H1 (cell line): ENCODE results near the gene DGAT2. TPM values are rescaled to one million over a fixed set of nuclear protein-coding genes. Genes with fewer than 3 reads are reported as not detected.

Experiments
- CTCF ChIA-PET: fragments of 300-600 bp; sonication (Branson Sonifier 250); formaldehyde crosslinking; loops from one replicate; lab custom pipeline; 2021; ENCODE audit not compliant: partially characterized antibody; lab: Charles Lee
- POLR2A ChIA-PET: fragments of 300-600 bp; sonication (Branson Sonifier 250); formaldehyde crosslinking; loops from one replicate; lab custom pipeline; 2021; ENCODE audit warnings: inconsistent platforms; ENCODE audit not compliant: partially characterized antibody; lab: Charles Lee
- DNase-seq, 2 experiments: peaks; one replicate each; pipeline versions ENCODE4 v3.0.0 to v3.0.0-alpha.2; 2010 to 2022; ENCODE audit warnings: low spot score in 2 of 2, low read depth in 1 of 2, mixed read lengths in 1 of 2
- FAIRE-seq: peaks from 2 replicates; lab custom pipeline; 2011; peaks lifted over from hg19 to GRCh38; lab: Jason Lieb, UNC
- H2AFZ ChIP-seq: 2 replicates; pipeline ENCODE4 v1.8.1; 2012; ENCODE audit warnings: low read length, inconsistent platforms
- H2AK5ac ChIP-seq: 2 replicates; pipeline ENCODE4 v1.6.1; 2013; ENCODE audit warnings: low read depth, low read length
- H2BK120ac ChIP-seq: replicated peaks from 2 replicates; pipeline ENCODE3; 2013; ENCODE audit warnings: low read depth, low read length, inconsistent platforms
- H2BK12ac ChIP-seq: 2 replicates; pipeline ENCODE4 v1.6.1; 2013; ENCODE audit warnings: low read depth, low read length
- H2BK15ac ChIP-seq: 2 replicates; pipeline ENCODE4 v1.6.1; 2013; ENCODE audit warnings: low read length
- H2BK20ac ChIP-seq: 2 replicates; pipeline ENCODE4 v1.6.1; 2013; ENCODE audit warnings: low read length
- H2BK5ac ChIP-seq: 2 replicates; pipeline ENCODE4 v1.6.1; 2013; ENCODE audit warnings: low read depth, low read length
- H3K14ac ChIP-seq: 2 replicates; pipeline ENCODE4 v1.6.1; 2013; ENCODE audit warnings: inconsistent platforms; ENCODE audit not compliant: insufficient read length
- H3K18ac ChIP-seq: 2 replicates; pipeline ENCODE4 v1.6.1; 2013; ENCODE audit warnings: low read length; ENCODE audit errors: extremely low read depth
- H3K23ac ChIP-seq: 2 replicates; pipeline ENCODE4 v1.6.1; 2013; ENCODE audit warnings: inconsistent platforms; ENCODE audit not compliant: insufficient read length
- H3K23me2 ChIP-seq: 2 replicates; pipeline ENCODE4 v1.6.1; 2013; ENCODE audit warnings: low read depth, low read length
- H3K27ac ChIP-seq: 2 replicates; pipeline ENCODE4 v1.6.1; 2011; ENCODE audit warnings: low read depth, low read length, inconsistent platforms
- H3K27me3 ChIP-seq, 4 experiments: replicated peaks in 1 of 4; 1 replicate in 1 of 4; 2 replicates in 3 of 4; pipeline versions ENCODE4 v1.6.1 to v1.8.1; 2011 to 2013; ENCODE audit warnings: low read length in 3 of 4, mild to moderate bottlenecking in 3 of 4, inconsistent platforms in 2 of 4, mixed read lengths in 2 of 4, moderate library complexity in 1 of 4; ENCODE audit not compliant: control insufficient read depth in 3 of 4, insufficient read depth in 3 of 4; ENCODE audit errors: extremely low read depth in 1 of 4
- H3K36me3 ChIP-seq, 4 experiments: 2 replicates each; pipeline versions ENCODE4 v1.6.1 to v1.8.1; 2011 to 2013; ENCODE audit warnings: mild to moderate bottlenecking in 4 of 4, low read length in 3 of 4, moderate library complexity in 2 of 4, control low read depth in 1 of 4, inconsistent platforms in 1 of 4; ENCODE audit not compliant: insufficient read depth in 4 of 4, control insufficient read depth in 2 of 4
- H3K4ac ChIP-seq: replicated peaks from 2 replicates; pipeline ENCODE3; 2013; ENCODE audit warnings: low read length, low read depth, mixed read lengths, inconsistent platforms; ENCODE audit not compliant: insufficient read length
- H3K4me1 ChIP-seq, 4 experiments: replicated peaks in 1 of 4; 1 replicate in 1 of 4; 2 replicates in 3 of 4; pipeline versions ENCODE4 v1.6.1 to v1.8.1; 2011 to 2013; ENCODE audit warnings: low read length in 3 of 4, inconsistent platforms in 2 of 4, mixed read lengths in 1 of 4; ENCODE audit not compliant: insufficient read depth in 4 of 4, control insufficient read depth in 3 of 4
- H3K4me2 ChIP-seq, 2 experiments: 2 replicates each; pipeline versions ENCODE4 v1.6.1 to v1.8.1; 2011 to 2013; ENCODE audit warnings: low read depth in 2 of 2, low read length in 2 of 2, control low read depth in 1 of 2, inconsistent platforms in 1 of 2, mild to moderate bottlenecking in 1 of 2; ENCODE audit not compliant: insufficient read depth in 1 of 2
- H3K4me3 ChIP-seq, 4 experiments: fragments of 200-600, 300-600 bp in 1 of 4; sonication (generic), shearing (Covaris generic), sonication (Bioruptor Twin) in 1 of 4; 2 replicates each; pipeline versions ENCODE4 v1.5.1 to v1.8.1; 2011 to 2016; ENCODE audit warnings: low read length in 4 of 4, low read depth in 3 of 4, control low read depth in 2 of 4, inconsistent platforms in 2 of 4, mild to moderate bottlenecking in 2 of 4, mixed read lengths in 1 of 4, moderate library complexity in 1 of 4; ENCODE audit not compliant: insufficient read depth in 2 of 4; ENCODE audit errors: extremely low read depth in 1 of 4
- H3K56ac ChIP-seq: replicated peaks from 2 replicates; pipeline ENCODE3; 2013; ENCODE audit warnings: low read depth, mild to moderate bottlenecking, mixed read lengths, low read length, inconsistent platforms; ENCODE audit not compliant: insufficient read length
- H3K79me1 ChIP-seq: 2 replicates; pipeline ENCODE4 v1.6.1; 2013; ENCODE audit warnings: low read depth, low read length, control low read depth
- H3K79me2 ChIP-seq, 2 experiments: 2 replicates each; pipeline versions ENCODE4 v1.6.1 to v1.8.1; 2012 to 2013; ENCODE audit warnings: low read length in 2 of 2, mild to moderate bottlenecking in 2 of 2, inconsistent platforms in 1 of 2; ENCODE audit not compliant: insufficient read depth in 2 of 2, control insufficient read depth in 1 of 2
- H3K9ac ChIP-seq, 4 experiments: replicated peaks in 1 of 4; 1 replicate in 1 of 4; 2 replicates in 3 of 4; pipeline versions ENCODE4 v1.6.1 to v1.8.1; 2011 to 2013; ENCODE audit warnings: low read depth in 3 of 4, low read length in 3 of 4, control low read depth in 2 of 4, mild to moderate bottlenecking in 2 of 4, moderate library complexity in 2 of 4, inconsistent platforms in 1 of 4; ENCODE audit errors: extremely low read depth in 1 of 4
- H3K9me3 ChIP-seq, 2 experiments: 2 replicates each; pipeline versions ENCODE4 v1.6.1 to v1.8.1; 2012 to 2013; ENCODE audit warnings: mild to moderate bottlenecking in 2 of 2, moderate library complexity in 2 of 2, control low read depth in 1 of 2, inconsistent platforms in 1 of 2, low read depth in 1 of 2, low read length in 1 of 2, mixed read lengths in 1 of 2; ENCODE audit not compliant: insufficient read depth in 2 of 2
- H4K20me1 ChIP-seq, 2 experiments: replicated peaks in 1 of 2; 2 replicates each; pipeline versions ENCODE3 to v1.8.1; 2011 to 2013; ENCODE audit warnings: inconsistent platforms in 2 of 2, low read length in 2 of 2, mild to moderate bottlenecking in 1 of 2; ENCODE audit not compliant: insufficient read depth in 2 of 2, control insufficient read depth in 1 of 2
- H4K5ac ChIP-seq: 2 replicates; pipeline ENCODE4 v1.6.1; 2013; ENCODE audit warnings: low read length, low read depth, mixed read lengths, inconsistent platforms; ENCODE audit not compliant: insufficient read length
- H4K8ac ChIP-seq: 2 replicates; pipeline ENCODE4 v1.8.0; 2013; ENCODE audit warnings: mild to moderate bottlenecking, moderate library complexity, low read length, inconsistent platforms; ENCODE audit not compliant: insufficient read depth; ENCODE audit errors: extremely low read depth
- H4K91ac ChIP-seq: replicated peaks from 2 replicates; pipeline ENCODE3; 2013; ENCODE audit warnings: low read length, mixed read lengths, inconsistent platforms; ENCODE audit not compliant: insufficient read length
- CBX8 ChIP-seq: fragments of 300-800, 300-1000 bp; sonication (generic); IDR thresholded peaks from 2 replicates; pipeline ENCODE4 v1.7.1; 2016; ENCODE audit warnings: low read depth, low read length, borderline replicate concordance
- CHD2 ChIP-seq: IDR thresholded peaks from 2 replicates; pipeline ENCODE4 v1.6.1; 2012; ENCODE audit warnings: low read length, improper control_type of control experiment
- CREB1 ChIP-seq: IDR thresholded peaks from 2 replicates; pipeline ENCODE4 v1.6.1; 2012; ENCODE audit warnings: inconsistent platforms
- EP300 ChIP-seq, 2 experiments: IDR thresholded peaks; 1 replicate in 1 of 2; 2 replicates in 1 of 2; pipeline ENCODE4 v1.6.1; 2011 to 2012; ENCODE audit warnings: low read depth in 2 of 2, low read length in 2 of 2, mild to moderate bottlenecking in 2 of 2, borderline replicate concordance in 1 of 2, inconsistent platforms in 1 of 2, moderate library complexity in 1 of 2
- FOSL1 ChIP-seq: IDR thresholded peaks from 2 replicates; pipeline ENCODE4 v1.6.1; 2011; ENCODE audit warnings: mild to moderate bottlenecking, low read depth, low read length, moderate library complexity; ENCODE audit not compliant: insufficient read depth
- HDAC6 ChIP-seq: IDR thresholded peaks from one replicate; pipeline ENCODE4 v1.7.1; 2012; ENCODE audit warnings: low read depth, mild to moderate bottlenecking, inconsistent platforms, low read length, moderate library complexity
- JUND ChIP-seq: IDR thresholded peaks from 2 replicates; pipeline ENCODE4 v1.6.1; 2011; ENCODE audit warnings: mild to moderate bottlenecking, improper control_type of control experiment, low read length
- NRF1 ChIP-seq: IDR thresholded peaks from 2 replicates; pipeline ENCODE4 v1.6.1; 2011; ENCODE audit warnings: mild to moderate bottlenecking, low read depth, low read length, improper control_type of control experiment
- POLR2AphosphoS5 ChIP-seq: IDR thresholded peaks from 2 replicates; pipeline ENCODE4 v1.6.1; 2011; ENCODE audit warnings: low read depth, low read length
- RBBP5 ChIP-seq: IDR thresholded peaks from 2 replicates; pipeline ENCODE4 v1.7.1; 2012; ENCODE audit warnings: low read depth, mild to moderate bottlenecking, inconsistent platforms, low read length, moderate library complexity, borderline replicate concordance
- SAP30 ChIP-seq: fragments of 300-600 bp; sonication (generic); IDR thresholded peaks from 2 replicates; pipeline ENCODE4 v1.7.1; 2012; ENCODE audit warnings: low read length, moderate library complexity, mild to moderate bottlenecking, inconsistent platforms; ENCODE audit not compliant: insufficient read depth, insufficient replicate concordance
- SP1 ChIP-seq: IDR thresholded peaks from 2 replicates; pipeline ENCODE4 v1.6.1; 2011; ENCODE audit warnings: low read depth, low read length
- SP4 ChIP-seq: IDR thresholded peaks from 2 replicates; pipeline ENCODE4 v1.6.1; 2012; ENCODE audit warnings: low read length, inconsistent platforms
- SRF ChIP-seq: IDR thresholded peaks from 2 replicates; pipeline ENCODE4 v1.6.1; 2011; ENCODE audit warnings: mild to moderate bottlenecking, low read depth, low read length, moderate library complexity
- WGBS, 2 experiments: shearing (Covaris generic) in 1 of 2; methylation state at CpG; one replicate each; pipeline versions ENCODE4 v1.1.6 to v1.1.7; 2013 to 2015; ENCODE audit warnings: low lambda C conversion rate in 2 of 2, mixed read lengths in 2 of 2, inconsistent platforms in 1 of 2, low coverage in 1 of 2, missing lambda C conversion rate in 1 of 2; ENCODE audit not compliant: insufficient replicate concordance in 2 of 2, insufficient coverage in 1 of 2, insufficient read length in 1 of 2; ENCODE audit errors: extremely low coverage in 1 of 2, missing lambda C conversion rate in 1 of 2; 5-methylcytosine and 5-hydroxymethylcytosine counted together
- polyA plus RNA-seq, 7 experiments: library from polyadenylated mRNA; depleted of rRNA in 3 of 7; stranded (reverse) in 5 of 7; unstranded in 2 of 7; fragments of >200 nt in 5 of 7; fragments of 200-250 nt in 2 of 7; gene quantifications; 1 replicate in 5 of 7; 2 replicates in 1 of 7; 4 replicates in 1 of 7; pipeline versions ENCODE4 v1.2.1 to v1.2.3, GENCODE V29; 2011 to 2013; ENCODE audit warnings: missing spikeins in 2 of 7, mixed read lengths in 2 of 7
- total RNA-seq: library from RNA; stranded (reverse); fragmentation: NEBNext Ultra II Directional; extraction: Animal tissue kit (Norgen Biotek cat#: 25700); gene quantifications from 2 replicates; pipeline ENCODE4 v1.2.1, GENCODE V29; 2021

Gene DGAT2
- total and polyA plus RNA-seq, 2 of the 8 experiments (the other 6 are each of a cell fraction or from before 2014, with no cell fraction given): 3.2 to 5.9 TPM

DNA sequence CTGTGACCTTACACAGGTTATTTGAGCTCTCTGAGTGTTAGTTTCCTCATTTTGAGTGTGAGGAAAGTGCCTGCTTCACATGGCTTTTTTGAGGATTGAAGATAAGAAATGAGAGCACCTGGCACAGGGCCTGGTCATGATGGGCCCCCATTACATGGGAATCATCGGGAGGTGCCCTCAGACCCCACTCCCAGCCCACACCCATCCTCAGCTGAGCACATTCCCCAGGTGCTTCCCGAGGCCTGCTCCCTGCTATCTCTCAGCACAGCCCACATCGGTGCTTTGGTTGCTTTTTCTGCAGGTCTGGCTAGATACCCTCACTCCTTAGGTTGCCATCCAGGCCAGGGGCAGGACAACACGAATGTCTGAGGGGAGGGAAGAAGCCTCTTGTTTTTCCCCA lies 16.6 kb downstream of the DGAT2 start:
- H3K36me3 ChIP-seq: no peaks in the 10 kb centered on the region
- no peak overlapping the region for H3K4me2 ChIP-seq
- CTCF ChIA-PET: interaction anchor here (1.0 to 1.5 kb wide), 3 partner anchors 12 to 79 kb away, joined by 4 read pairs; no protein-coding TSS in a partner anchor
- H3K4me1 ChIP-seq: no peaks in the 10 kb centered on the region
- H2BK12ac ChIP-seq: no peak overlapping the region
- no peak overlapping the region for H4K91ac ChIP-seq
- TF ChIP-seq JUND (no peak), SAP30 (no peak), CHD2 (no peak), POLR2AphosphoS5 (no peak), SP4 (no peak), CREB1 (no peak), CBX8 (no peak), RBBP5 (no peak), SP1 (no peak), EP300 (IDR thresholded peaks at IDR 0.05; ENCODE audit: borderline replicate concordance in 1 of 2, low read depth in 2 of 2, low read length in 2 of 2) (no peak), SRF (no peak), FOSL1 (no peak), HDAC6 (no peak), NRF1 (no peak)
- TF ChIP-seq, all 59 proteins: peak for 0
- H2BK15ac ChIP-seq: no peak overlapping the region
- H3K23ac ChIP-seq: no peak overlapping the region
- no peak overlapping the region for H4K5ac ChIP-seq
- no peak for FAIRE-seq
- no peak overlapping the region; a peak in 1 of 7 replicates for H3K9ac ChIP-seq
- WGBS, 2 experiments: 72% methylated on average over 4 of the region's 4 CpGs; no CpG with 5 or more reads in 1 of the 2 experiments
- H4K8ac ChIP-seq: no peak overlapping the region
- no peaks in the 10 kb centered on the region for H3K23me2 ChIP-seq
- no peaks in the 10 kb centered on the region for H3K27me3 ChIP-seq
- H3K4me3 ChIP-seq: no peak overlapping the region
- no peak overlapping the region for H3K4ac ChIP-seq
- no peaks in the 10 kb centered on the region for H3K79me2 ChIP-seq
- POLR2A ChIA-PET: no interaction called here
- no peak overlapping the region for H2BK120ac ChIP-seq
- no peak overlapping the region for H3K27ac ChIP-seq
- H2AK5ac ChIP-seq: no peak overlapping the region
- no peak overlapping the region for H3K14ac ChIP-seq
- H2BK20ac ChIP-seq: no peak overlapping the region
- H2AFZ ChIP-seq: no peak overlapping the region
- H3K79me1 ChIP-seq: no peaks in the 10 kb centered on the region
- no peaks in the 10 kb centered on the region for H4K20me1 ChIP-seq
- H3K56ac ChIP-seq: no peak overlapping the region
- no peak overlapping the region for H3K18ac ChIP-seq
- H3K9me3 ChIP-seq: no peaks in the 10 kb centered on the region
- no peak overlapping the region for H2BK5ac ChIP-seq
- DNase-seq: no peak
